Right cardiac atrium (tissue), 5 donors: ENCODE measurements around the gene ITGA8. TPM values are rescaled to one million over a fixed set of nuclear protein-coding genes. Genes with fewer than 3 reads are reported as not detected.
"Not testable (repeated sequence)": the region's sequence is repeated elsewhere in the genome, so short reads cannot be mapped to it uniquely, and the experiment has no call there.

Experiments used
- ATAC-seq, 2 donors: fragments of 200-7000 bp; cut with Tn5 transposase; one replicate each; pipeline versions ENCODE4 v1.8.0 to v1.9.1; 2020; ENCODE audit warnings: moderate library complexity in 2 of 2, mild to moderate bottlenecking in 1 of 2
- DNase-seq, 3 donors: peaks; one replicate each; pipeline ENCODE4 v3.0.0-alpha.2; 2020
- H3K27ac ChIP-seq: one replicate; pipeline ENCODE4 v1.5.1; 2013; ENCODE audit warnings: mild to moderate bottlenecking, low read length, control low read depth, moderate library complexity
- H3K27me3 ChIP-seq: one replicate; pipeline ENCODE4 v1.6.1; 2013; ENCODE audit not compliant: control insufficient read depth, insufficient read depth
- H3K4me1 ChIP-seq: one replicate; pipeline ENCODE4 v1.6.1; 2013; ENCODE audit warnings: low read length; ENCODE audit not compliant: control insufficient read depth, insufficient read depth
- H3K4me3 ChIP-seq: one replicate; pipeline ENCODE4 v1.5.1; 2013; ENCODE audit warnings: low read length, control low read depth
- H3K9me3 ChIP-seq: one replicate; pipeline ENCODE4 v1.6.1; 2013; ENCODE audit warnings: low read length; ENCODE audit not compliant: control insufficient read depth
- WGBS: extraction: QIAGEN DNeasy Blood & Tissue Kit; methylation state at CpG from one replicate; pipeline ENCODE4 v1.1.7; 2013; 5-methylcytosine and 5-hydroxymethylcytosine counted together
- intact Hi-C, 4 donors: fragments of 100-400 bp; cut with DNase I; formaldehyde crosslinking; loops; one replicate each; pipeline versions ENCODE4 v1.11.0 to v1.14.0; 2022 to 2023
- polyA plus RNA-seq: library from polyadenylated mRNA; stranded (reverse); fragments of 200-250 nt; gene quantifications from one replicate; pipeline ENCODE4 v1.2.3, GENCODE V29; 2013
- total RNA-seq, 4 donors: library from RNA; stranded (reverse); fragmentation: NEBNext Ultra II Directional; extraction: Animal tissue kit (Norgen Biotek cat#: 25700); gene quantifications; one replicate each; pipeline ENCODE4 v1.2.1, GENCODE V29; 2021
- donor health status: healthy with polysubstance abuse.
- donor health status: DM: no; HTN: yes; CAD: no.
- donor health status: DM: no; HTN: no; CAD: no.
- donor health status: DM: no; HTN: yes; CAD: no; lungs with severe emphysema.
- donor health status: DM: yes; HTN: yes; CAD: no.

The ITGA8 gene
- total and polyA plus RNA-seq, 5 donors, result 3.7 to 8.8 (median 5.5) TPM

GRCh38 chr10:15585303-15585715 lies 134.4 kb downstream of the ITGA8 start:
- 16% methylated on average over 6 of the region's 6 CpGs for WGBS
- Histone ChIP-seq H3K9me3 (no peaks in the 10 kb centered on the region), H3K27ac (no peak overlapping the region), H3K4me1 (no peaks in the 10 kb centered on the region), H3K27me3 (no peaks in the 10 kb centered on the region), H3K4me3 (no peak overlapping the region)
- peak; percentile 67 to 77 (median 77) for DNase-seq
- intact Hi-C loops, result loop anchor here in 1 of 4 donors (10.0 kb wide), 1 partner anchor 129 kb away; the partner anchor contains the start of gene ITGA8
- ATAC-seq, result peak; percentile 79 to 95

DNA sequence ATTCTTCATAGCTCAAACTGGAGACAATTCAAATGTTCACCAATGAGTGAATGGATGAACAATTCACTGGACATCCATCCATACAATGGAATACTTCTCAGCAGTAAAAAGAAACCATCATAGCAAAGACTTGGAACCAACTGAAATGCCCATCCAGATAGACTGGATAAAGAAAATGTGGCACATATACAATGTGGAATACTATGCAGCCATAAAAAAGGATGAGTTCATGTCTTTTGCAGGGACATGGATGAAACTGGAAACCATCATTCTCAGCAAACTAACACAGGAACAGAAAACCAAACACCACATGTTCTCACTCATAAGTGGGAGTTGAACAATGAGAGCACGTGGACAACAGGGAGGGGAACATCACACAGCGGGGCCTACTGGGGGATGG lies 136.8 kb downstream of the ITGA8 start:
- WGBS, result 99% methylated on average over 2 of the region's 2 CpGs
- intact Hi-C loops, result loop anchor here in 1 of 4 donors (10.0 kb wide), 1 partner anchor 132 kb away; the partner anchor contains the start of gene ITGA8

DNA sequence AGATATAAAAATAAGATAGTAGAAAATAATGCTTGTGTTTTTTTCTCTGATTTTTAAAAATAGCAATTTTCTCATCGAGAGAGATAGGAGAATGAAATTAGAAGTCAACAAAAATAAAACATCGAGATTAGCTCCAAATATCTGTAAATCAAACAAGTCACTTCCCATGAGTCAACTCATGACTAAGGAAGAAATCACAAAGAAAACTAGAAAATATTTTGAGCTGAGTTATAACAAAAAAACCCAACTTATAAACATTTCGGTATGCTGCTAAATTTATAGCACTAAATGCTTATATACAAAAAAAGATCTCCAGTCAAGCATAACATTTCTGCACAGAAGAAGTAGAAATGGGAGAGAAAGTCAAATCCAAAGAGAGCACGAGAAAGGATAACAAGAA lies 140.1 kb downstream of the ITGA8 start:
- no peaks in the 10 kb centered on the region for H3K4me1 ChIP-seq
- H3K27me3 ChIP-seq, result no peaks in the 10 kb centered on the region
- no peak overlapping the region for H3K27ac ChIP-seq
- 62% methylated on average over 4 of the region's 4 CpGs for WGBS
- ATAC-seq, result no peak
- no peaks in the 10 kb centered on the region for H3K9me3 ChIP-seq
- DNase-seq, result no peak
- intact Hi-C loops, result loop anchor here in 1 of 4 donors (10.0 kb wide), 1 partner anchor 135 kb away; the partner anchor contains the start of gene ITGA8
- H3K4me3 ChIP-seq, result no peak overlapping the region

More for the DNA sequence above, 136.8 kb downstream of the ITGA8 start:
- not testable (repeated sequence) for H3K27me3 ChIP-seq, H3K27ac ChIP-seq, DNase-seq, H3K4me1 ChIP-seq, H3K4me3 ChIP-seq, H3K9me3 ChIP-seq, ATAC-seq

GRCh38 chr10:15572531-15573045 lies 147.1 kb downstream of the ITGA8 start:
- H3K4me3 ChIP-seq, result no peak overlapping the region
- no peak for DNase-seq
- no peak overlapping the region for H3K27ac ChIP-seq
- H3K27me3 ChIP-seq, result no peaks in the 10 kb centered on the region
- no peaks in the 10 kb centered on the region for H3K9me3 ChIP-seq
- 92% methylated on average over 6 of the region's 6 CpGs for WGBS
- ATAC-seq, result no peak
- intact Hi-C loops, result no loop called here
- no peaks in the 10 kb centered on the region for H3K4me1 ChIP-seq

GRCh38 chr10:15571575-15571974 lies 148.1 kb downstream of the ITGA8 start:
- no peaks in the 10 kb centered on the region for H3K9me3 ChIP-seq
- no peak overlapping the region for H3K4me3 ChIP-seq
- intact Hi-C loops, result no loop called here
- H3K27ac ChIP-seq, result no peak overlapping the region
- DNase-seq (peak; percentile 54 to 73 (median 67)), ATAC-seq (no peak)
- H3K4me1 ChIP-seq, result no peaks in the 10 kb centered on the region
- no peaks in the 10 kb centered on the region for H3K27me3 ChIP-seq
- WGBS, result 11% methylated on average over 3 of the region's 3 CpGs

- Histone ChIP-seq H3K4me1 (no peaks in the 10 kb centered on the region), H3K9me3 (no peaks in the 10 kb centered on the region), H3K27ac (no peak overlapping the region), H3K4me3 (no peak overlapping the region), H3K27me3 (no peaks in the 10 kb centered on the region)
- intact Hi-C loops, result no loop called here
- 96% methylated on average over 3 of the region's 3 CpGs for WGBS
- no peak for DNase-seq
- no peak for ATAC-seq
Measured at GRCh38 chr10:15570738-15571339, 148.9 kb downstream of the ITGA8 start.

GRCh38 chr10:15567952-15568351 lies 151.8 kb downstream of the ITGA8 start:
- ATAC-seq (no peak), DNase-seq (no peak)
- Histone ChIP-seq H3K9me3 (no peaks in the 10 kb centered on the region), H3K4me1 (no peaks in the 10 kb centered on the region), H3K27ac (no peak overlapping the region), H3K4me3 (no peak overlapping the region), H3K27me3 (no peaks in the 10 kb centered on the region)
- 96% methylated on average over 1 of the region's 1 CpG for WGBS
- intact Hi-C loops, result no loop called here

DNA sequence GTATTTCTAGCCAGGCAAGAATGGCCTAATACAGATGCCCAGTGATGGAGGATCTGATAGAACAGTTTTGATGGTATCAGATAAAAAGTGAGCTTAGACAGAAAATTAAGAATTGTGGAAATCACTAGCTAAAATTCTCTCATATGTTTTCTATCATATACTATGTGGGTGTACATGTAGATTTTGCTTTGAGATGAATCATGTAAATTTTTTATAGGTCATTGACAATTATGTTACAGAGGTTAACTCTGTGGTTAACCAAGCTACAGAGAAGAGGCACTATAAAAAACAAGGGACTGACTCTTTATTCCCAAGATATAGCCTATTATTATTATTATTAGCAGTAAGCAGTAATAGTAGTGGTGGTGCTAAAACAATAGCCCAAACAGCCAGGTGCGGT lies 156.5 kb downstream of the ITGA8 start:
- Histone ChIP-seq H3K4me3 (no peak overlapping the region), H3K4me1 (no peaks in the 10 kb centered on the region), H3K9me3 (no peaks in the 10 kb centered on the region), H3K27ac (no peak overlapping the region), H3K27me3 (no peaks in the 10 kb centered on the region)
- intact Hi-C loops, result no loop called here
- no peak for ATAC-seq
- 100% methylated on average over 1 of the region's 1 CpG for WGBS
- no peak for DNase-seq

- H3K27ac ChIP-seq, result no peak overlapping the region
- no peaks in the 10 kb centered on the region for H3K9me3 ChIP-seq
- intact Hi-C loops, result no loop called here
- H3K4me3 ChIP-seq, result no peak overlapping the region
- ATAC-seq (no peak), DNase-seq (no peak)
- no peaks in the 10 kb centered on the region for H3K27me3 ChIP-seq
- no peaks in the 10 kb centered on the region for H3K4me1 ChIP-seq
- 91% methylated on average over 5 of the region's 5 CpGs for WGBS
Measured at GRCh38 chr10:15562578-15562977, 157.1 kb downstream of the ITGA8 start.

DNA sequence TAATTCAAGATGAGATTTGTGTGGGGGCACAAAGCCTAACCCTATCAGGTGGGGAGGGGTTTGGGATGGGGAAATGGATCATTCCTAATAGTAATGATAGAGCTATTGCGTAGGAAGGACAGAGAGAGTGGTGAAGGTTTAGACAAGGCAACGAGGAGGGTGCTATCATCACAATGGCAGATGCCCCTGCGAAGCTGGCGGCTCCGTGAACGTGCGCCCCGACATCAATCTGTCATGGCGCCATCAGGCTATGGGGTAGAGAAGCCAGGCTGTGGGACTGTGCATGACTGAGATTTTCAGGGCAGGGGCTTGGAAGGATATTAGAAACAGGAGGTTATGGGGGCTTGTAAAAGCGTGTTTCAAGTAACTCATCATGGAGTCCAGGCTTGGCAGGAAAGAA lies 157.6 kb downstream of the ITGA8 start:
- 86% methylated on average over 10 of the region's 10 CpGs for WGBS
- Histone ChIP-seq H3K4me3 (no peak overlapping the region), H3K27ac (no peak overlapping the region), H3K4me1 (no peaks in the 10 kb centered on the region), H3K9me3 (no peaks in the 10 kb centered on the region), H3K27me3 (no peaks in the 10 kb centered on the region)
- intact Hi-C loops, result no loop called here
- DNase-seq, result no peak
- ATAC-seq, result no peak

- WGBS, result 59% methylated on average over 5 of the region's 5 CpGs
- intact Hi-C loops, result no loop called here
- ATAC-seq, result no peak
- no peak for DNase-seq
- Histone ChIP-seq H3K27ac (no peak overlapping the region), H3K4me1 (no peaks in the 10 kb centered on the region), H3K4me3 (no peak overlapping the region), H3K27me3 (no peaks in the 10 kb centered on the region), H3K9me3 (no peaks in the 10 kb centered on the region)
Measured at GRCh38 chr10:15558136-15558535, 161.6 kb downstream of the ITGA8 start.
